Ovary (tissue), 9 donors: ENCODE data around the gene MAP2K7. TPM values are rescaled to one million over a fixed set of nuclear protein-coding genes. Genes with fewer than 3 reads are reported as not detected.

ENCODE experiments used
- DNase-seq, 5 donors: peaks; one replicate each; pipeline ENCODE4 v3.0.0-alpha.2; 2019 to 2020
- H3K27ac ChIP-seq, 2 donors: fragments of 200-600 bp; one replicate each; pipeline versions ENCODE4 v1.5.1 to v1.8.0; 2019 to 2022
- H3K27me3 ChIP-seq: fragments of 200-600 bp; one replicate; pipeline ENCODE4 v1.8.0; 2022
- H3K36me3 ChIP-seq: fragments of 200-600 bp; sonication (generic); one replicate; pipeline ENCODE4 v1.5.1; 2019
- H3K4me1 ChIP-seq: one replicate; pipeline ENCODE4 v1.8.1; 2013; ENCODE audit warnings: mild to moderate bottlenecking, moderate library complexity; ENCODE audit not compliant: insufficient read depth
- H3K4me3 ChIP-seq: fragments of 200-600 bp; sonication (generic); one replicate; pipeline ENCODE4 v1.5.1; 2017
- H3K9me3 ChIP-seq, 2 donors: fragments of 200-600 bp in 1 of 2; sonication (generic) in 1 of 2; one replicate each; pipeline versions ENCODE4 v1.5.1 to v1.8.1; 2013 to 2019; ENCODE audit warnings: mild to moderate bottlenecking in 1 of 2, moderate library complexity in 1 of 2
- EP300 ChIP-seq: sonication (generic); formaldehyde crosslinking; IDR thresholded peaks from one replicate; pipeline ENCODE4 v1.6.1; 2017; ENCODE audit warnings: antibody characterized with exemption
- POLR2A ChIP-seq: fragments of 450-650 bp; IDR thresholded peaks from one replicate; pipeline ENCODE4 v1.6.1; 2017; ENCODE audit warnings: antibody characterized with exemption, mild to moderate bottlenecking, moderate library complexity
- WGBS, 3 donors: extraction: QIAGEN DNeasy Blood & Tissue Kit in 1 of 3; methylation state at CpG; one replicate each; pipeline versions ENCODE4 v1.1.5 to v1.1.7; 2013 to 2017; 5-methylcytosine and 5-hydroxymethylcytosine counted together
- intact Hi-C, 4 donors: fragments of 100-400 bp; cut with DNase I; formaldehyde crosslinking; loops; one replicate each; pipeline versions ENCODE4 v1.11.0 to v1.15.1; 2022 to 2023
- polyA plus RNA-seq, 2 donors: library from polyadenylated mRNA; stranded (reverse); fragments of 200-250 nt in 1 of 2; fragments of 350-450 nt in 1 of 2; fragmentation: Illumina TruSeq in 1 of 2; extraction: RNeasy Lipid Tissue Mini Kit (QIAGEN cat#74804) in 1 of 2; gene quantifications; one replicate each; pipeline ENCODE4 v1.2.3, GENCODE V29; 2013 to 2014
- total RNA-seq, 7 donors: library from RNA; depleted of rRNA in 2 of 7; stranded (reverse); fragments of >200 nt in 2 of 7; fragmentation: NEBNext Ultra II Directional in 3 of 7; extraction: Animal tissue kit (Norgen Biotek cat#: 25700) in 3 of 7; gene quantifications; one replicate each; pipeline versions ENCODE4 v1.1.0 to v1.2.4, GENCODE V29; 2016 to 2023
- TF ChIP-seq, protein P1 (sequence below), 3 donors: fragments of 450-650 bp in 2 of 3; fragments of 200-600 bp in 1 of 3; IDR thresholded peaks; one replicate each; pipeline versions ENCODE4 v1.5.1 to v1.8.0; 2016 to 2022; ENCODE audit warnings: antibody characterized with exemption in 3 of 3, mild to moderate bottlenecking in 1 of 3
- donor health status: DM: no; HTN: no; CAD: no; lungs with moderate emphysema.
- donor health status: DM: no; HTN: no; CAD: no.
- donor health status: Bipolar disorder and iron deficiency.
- donor health status: DM: yes; HTN: yes; CAD: no.
- donor health status: DM: no; HTN: no; CAD: no.
- donor health status: DM: yes; HTN: yes; CAD: no.

MAP2K7 gene
- total and polyA plus RNA-seq, 9 donors, result 6.3 to 35.5 (median 26.3) TPM

DNA sequence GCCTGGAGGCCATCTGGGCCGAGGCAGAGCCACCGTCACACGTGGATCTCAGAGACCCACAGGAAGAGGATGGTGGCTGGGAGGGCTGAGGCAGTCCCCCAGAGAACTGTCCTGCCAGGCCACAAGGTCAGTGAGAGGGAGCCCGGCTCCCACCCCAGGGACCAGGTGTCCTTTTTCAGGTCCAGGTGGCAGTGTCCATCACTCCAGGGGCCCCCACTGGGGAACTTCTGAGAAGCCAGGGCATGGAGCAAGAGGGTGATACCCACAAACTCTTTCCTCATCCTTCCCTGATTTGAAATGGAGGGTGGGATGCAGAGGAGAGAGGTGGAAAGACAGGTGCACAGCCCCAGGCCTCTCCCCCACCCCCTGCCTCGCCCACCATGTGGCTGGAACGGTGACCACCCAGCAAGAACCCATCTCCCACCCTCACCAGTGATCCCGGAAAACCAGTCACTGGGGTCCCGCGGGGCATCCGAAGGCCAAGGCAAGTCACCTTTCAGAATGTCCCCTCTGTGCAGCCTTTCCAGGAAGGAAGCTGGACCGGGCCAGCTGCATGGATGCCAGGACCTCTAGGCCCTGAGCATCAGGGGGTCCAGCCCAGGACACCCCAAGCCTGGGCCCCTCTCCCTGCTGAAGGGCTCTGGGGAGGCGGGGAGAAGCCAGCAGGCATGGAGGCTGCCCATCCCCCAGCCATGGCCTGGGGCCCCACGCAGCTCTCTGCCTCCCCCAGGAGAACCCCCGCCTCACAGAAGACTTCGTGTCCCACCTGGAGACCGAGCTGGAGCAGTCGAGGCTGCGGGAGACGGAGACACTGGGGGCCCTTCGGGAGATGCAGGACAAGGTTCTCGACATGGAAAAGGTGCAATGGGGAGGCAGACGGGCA is 43.6 kb upstream of the MAP2K7 start:
- Histone ChIP-seq H3K4me3 (no peak overlapping the region), H3K36me3 (no peaks in the 10 kb centered on the region), H3K27me3 (no peaks in the 10 kb centered on the region), H3K27ac (no peak overlapping the region), H3K9me3 (no peaks in the 10 kb centered on the region), H3K4me1 (peaks cover 7% of the 10 kb centered on the region)
- peak in 2 of 5 donors; percentile 19 to 25 for DNase-seq
- TF ChIP-seq, protein P1, sequence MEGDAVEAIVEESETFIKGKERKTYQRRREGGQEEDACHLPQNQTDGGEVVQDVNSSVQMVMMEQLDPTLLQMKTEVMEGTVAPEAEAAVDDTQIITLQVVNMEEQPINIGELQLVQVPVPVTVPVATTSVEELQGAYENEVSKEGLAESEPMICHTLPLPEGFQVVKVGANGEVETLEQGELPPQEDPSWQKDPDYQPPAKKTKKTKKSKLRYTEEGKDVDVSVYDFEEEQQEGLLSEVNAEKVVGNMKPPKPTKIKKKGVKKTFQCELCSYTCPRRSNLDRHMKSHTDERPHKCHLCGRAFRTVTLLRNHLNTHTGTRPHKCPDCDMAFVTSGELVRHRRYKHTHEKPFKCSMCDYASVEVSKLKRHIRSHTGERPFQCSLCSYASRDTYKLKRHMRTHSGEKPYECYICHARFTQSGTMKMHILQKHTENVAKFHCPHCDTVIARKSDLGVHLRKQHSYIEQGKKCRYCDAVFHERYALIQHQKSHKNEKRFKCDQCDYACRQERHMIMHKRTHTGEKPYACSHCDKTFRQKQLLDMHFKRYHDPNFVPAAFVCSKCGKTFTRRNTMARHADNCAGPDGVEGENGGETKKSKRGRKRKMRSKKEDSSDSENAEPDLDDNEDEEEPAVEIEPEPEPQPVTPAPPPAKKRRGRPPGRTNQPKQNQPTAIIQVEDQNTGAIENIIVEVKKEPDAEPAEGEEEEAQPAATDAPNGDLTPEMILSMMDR (IDR thresholded peaks at IDR 0.05), result no peak
- TF ChIP-seq EP300, result no peak
- TF ChIP-seq POLR2A, result no peak
- intact Hi-C loops, result no loop called here
- 87 to 91% (median 90%) methylated on average over 22 of the region's 22 CpGs for whole genome bisulfite sequencing, 3 donors

DNA sequence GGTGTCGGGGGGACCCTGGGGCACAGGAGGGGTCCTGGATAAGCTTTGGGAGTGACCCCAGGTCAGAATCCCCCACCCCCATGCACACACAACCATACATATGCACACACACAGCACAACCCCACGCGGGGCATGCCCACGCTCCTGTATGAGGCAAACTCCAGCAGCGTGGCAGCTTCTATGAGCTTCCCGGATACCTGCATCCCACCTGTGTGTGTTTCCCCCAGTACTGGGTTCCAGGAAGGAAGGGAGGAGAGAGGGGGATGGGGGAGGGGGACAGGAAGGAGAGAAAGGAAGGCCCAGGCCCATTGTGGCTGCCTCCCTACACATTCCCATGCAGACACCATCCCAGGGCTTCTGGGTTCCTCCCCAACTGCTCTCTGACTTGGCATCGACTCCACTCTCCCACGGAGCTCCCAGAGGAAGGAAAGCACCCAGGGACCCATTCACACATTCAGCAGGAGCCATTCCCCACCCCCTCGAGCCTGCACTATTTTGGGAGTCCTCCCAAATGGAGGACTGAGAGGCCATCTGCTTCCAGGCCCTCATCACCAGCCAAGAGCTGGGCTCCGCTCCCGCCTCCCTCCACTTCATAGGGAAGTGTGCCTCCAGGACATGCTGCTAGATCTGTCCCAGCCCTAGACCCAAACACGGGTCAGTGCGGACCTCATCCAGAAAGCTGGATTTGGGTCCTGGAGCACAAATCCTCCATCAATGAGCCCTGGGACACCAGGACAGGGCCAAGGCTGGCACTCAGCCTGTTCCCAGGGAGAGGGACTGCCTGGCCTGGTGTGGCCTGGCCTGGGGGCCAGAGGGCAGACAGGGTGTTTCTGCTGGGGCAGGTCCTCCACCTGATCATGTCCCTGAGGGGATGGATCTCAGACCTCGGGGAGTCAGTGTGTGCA is 42.7 kb upstream of the MAP2K7 start:
- H3K36me3 ChIP-seq, result no peaks in the 10 kb centered on the region
- no peaks in the 10 kb centered on the region for H3K27me3 ChIP-seq
- 74 to 80% (median 80%) methylated on average over 14 of the region's 14 CpGs for WGBS, 3 donors
- H3K4me3 ChIP-seq, result no peak overlapping the region
- H3K4me1 ChIP-seq, result peaks cover 7% of the 10 kb centered on the region
- intact Hi-C loops, result no loop called here
- H3K27ac ChIP-seq, result no peak overlapping the region
- DNase-seq, result peak in 1 of 5 donors; percentile 23
- H3K9me3 ChIP-seq, result no peaks in the 10 kb centered on the region
- TF ChIP-seq EP300, result no peak
- TF ChIP-seq, protein P1 (IDR thresholded peaks at IDR 0.05), result no peak
- TF ChIP-seq POLR2A, result no peak

DNA sequence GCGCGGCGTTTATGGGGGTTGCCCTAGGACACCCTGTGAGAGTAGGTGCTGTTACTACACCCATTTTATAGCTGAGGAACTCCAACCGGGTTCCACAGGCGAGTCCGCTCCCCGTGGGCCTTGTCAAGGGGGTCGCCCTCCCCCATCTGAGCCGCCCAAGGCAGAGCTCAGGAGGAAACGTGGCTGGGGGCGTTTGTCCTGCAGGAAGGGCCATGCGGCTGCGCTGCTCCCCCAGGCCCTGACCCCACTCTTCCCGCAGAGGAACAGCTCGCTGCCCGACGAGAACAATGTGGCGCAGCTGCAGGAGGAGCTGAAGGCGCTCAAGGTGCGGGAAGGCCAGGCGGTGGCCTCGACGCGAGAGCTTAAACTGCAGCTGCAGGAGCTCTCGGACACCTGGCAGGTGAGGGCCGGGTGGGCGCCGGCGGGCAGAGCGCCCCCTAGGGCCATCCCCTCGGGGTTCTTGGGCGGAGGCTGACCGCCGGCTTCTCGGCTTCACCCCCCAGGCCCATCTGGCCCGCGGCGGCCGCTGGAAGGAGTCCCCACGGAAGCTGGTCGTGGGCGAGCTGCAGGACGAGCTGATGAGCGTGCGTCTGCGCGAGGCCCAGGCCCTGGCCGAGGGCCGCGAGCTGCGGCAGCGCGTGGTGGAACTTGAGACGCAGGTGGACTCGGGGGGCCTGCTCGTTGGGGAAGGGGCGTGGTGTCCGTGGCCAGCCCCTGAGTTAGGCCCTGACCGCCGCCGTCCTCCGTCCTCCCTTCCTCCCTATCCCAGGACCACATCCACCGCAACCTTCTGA is 41.9 kb upstream of the MAP2K7 start:
- peaks cover 7% of the 10 kb centered on the region for H3K4me1 ChIP-seq
- no peaks in the 10 kb centered on the region for H3K36me3 ChIP-seq
- no peak overlapping the region for H3K27ac ChIP-seq
- no peaks in the 10 kb centered on the region for H3K9me3 ChIP-seq
- intact Hi-C loops, result no loop called here
- 40 to 49% (median 47%) methylated on average over 44 to 63 of the region's 63 CpGs for WGBS, 3 donors
- peak in 1 of 5 donors; percentile 20 for DNase-seq
- TF ChIP-seq POLR2A (no peak), EP300 (no peak)
- TF ChIP-seq, protein P1 (IDR thresholded peaks at IDR 0.05), result no peak
- H3K27me3 ChIP-seq, result no peaks in the 10 kb centered on the region
- no peak overlapping the region for H3K4me3 ChIP-seq
